ENCODE results near the gene FATE1. TPM values are rescaled to one million over a fixed set of nuclear protein-coding genes. Genes with fewer than 3 reads are reported as not detected.
"Not testable (repeated sequence)": the region's sequence is repeated elsewhere in the genome, so short reads cannot be mapped to it uniquely, and the experiment has no call there.

FATE1 gene
- total RNA-seq (2014; rRNA removed; shearing (Covaris generic)): not detected in 2 replicates
- polyA plus RNA-seq (2015; cell fraction: cytosol; rRNA removed): not detected in 2 replicates
- not detected in 2 replicates for polyA plus RNA-seq (2015; cell fraction: nucleus; rRNA removed)

- DNase-seq (ENCODE audit: low read depth): no peak
Observed at GRCh38 chrX:151715752-151716151, at the start of gene FATE1. Gene FATE1 (plus strand): TSS chrX:151716035. CDS start chrX:151716120, 85 bp downstream.

DNA sequence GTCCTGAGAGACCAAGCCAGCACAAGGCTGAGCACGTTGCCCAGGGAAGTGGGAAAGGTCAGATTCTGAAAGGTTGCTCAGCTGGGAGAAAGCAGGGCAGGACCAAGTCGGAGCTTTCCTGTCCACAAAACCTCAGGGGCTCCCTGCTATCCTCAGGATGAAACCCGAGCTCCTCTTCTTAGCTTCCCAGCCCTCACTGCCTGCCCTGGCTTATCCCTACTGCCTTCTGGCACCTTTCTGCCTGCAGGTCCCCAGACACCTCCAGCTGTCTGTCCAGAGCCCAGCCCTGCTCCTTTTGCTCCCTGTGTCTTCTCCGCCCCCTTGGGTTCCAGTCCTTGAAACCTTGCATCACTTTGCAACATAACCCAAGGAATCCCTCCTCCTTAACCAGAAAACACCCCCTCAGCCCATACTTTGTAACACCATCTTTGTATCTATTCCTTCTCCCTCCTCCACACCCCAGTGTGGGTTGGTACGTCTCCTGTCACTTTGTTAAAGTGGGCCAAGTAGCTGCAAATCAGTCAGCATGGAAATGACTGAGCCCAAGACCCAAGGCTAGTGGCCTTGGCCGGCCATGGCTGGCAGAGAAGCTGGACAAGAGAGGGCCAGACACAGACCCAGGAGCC is 40.6 kb upstream of the FATE1 start:
- DNase-seq (ENCODE audit: low read depth): no peak

DNA sequence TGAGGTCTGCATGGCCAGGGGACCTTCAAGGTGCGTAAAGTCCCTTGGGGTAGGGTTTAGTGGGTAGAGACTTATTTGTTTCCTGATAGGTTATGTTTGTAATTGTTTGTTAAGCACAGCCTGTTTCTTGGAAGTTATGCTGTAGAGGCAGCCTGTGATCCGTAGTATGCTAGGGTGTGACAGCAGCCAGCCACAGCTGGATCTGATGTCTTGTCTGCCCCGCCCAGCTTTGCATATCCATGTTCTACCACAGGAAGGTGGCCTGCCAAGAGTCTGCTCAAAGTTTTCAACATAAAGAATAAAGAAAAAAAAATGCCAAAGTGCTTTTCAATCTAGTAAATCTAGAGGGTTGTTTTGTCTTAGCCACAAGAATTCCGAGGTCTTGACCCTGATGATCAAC is 39.6 kb upstream of the FATE1 start:
- no peak for DNase-seq (ENCODE audit: low read depth)

GRCh38 chrX:151679798-151680402 is 35.9 kb upstream of the FATE1 start:
- no peak for DNase-seq (ENCODE audit: low read depth)

DNA sequence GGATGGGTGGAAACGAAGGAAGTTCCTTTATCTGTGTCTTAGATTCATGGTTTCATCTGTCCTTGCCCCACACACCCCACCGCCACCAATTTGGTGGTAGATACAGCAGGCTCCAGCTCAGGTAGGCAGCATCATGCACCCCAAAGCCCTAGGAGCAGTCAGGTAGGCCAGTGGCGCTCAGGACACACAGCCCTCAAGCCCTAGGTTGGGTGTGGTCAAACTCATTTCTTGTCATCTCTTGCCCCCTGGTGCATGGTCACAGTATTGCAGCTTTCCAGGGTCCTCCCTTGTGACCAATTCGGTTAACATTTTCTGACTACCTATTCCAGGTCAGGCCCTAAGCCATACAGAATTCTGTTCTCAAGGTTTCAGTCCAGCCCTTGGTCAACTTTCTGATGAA is 35.0 kb upstream of the FATE1 start:
- peak; percentile 33 for DNase-seq (ENCODE audit: low read depth)

DNA sequence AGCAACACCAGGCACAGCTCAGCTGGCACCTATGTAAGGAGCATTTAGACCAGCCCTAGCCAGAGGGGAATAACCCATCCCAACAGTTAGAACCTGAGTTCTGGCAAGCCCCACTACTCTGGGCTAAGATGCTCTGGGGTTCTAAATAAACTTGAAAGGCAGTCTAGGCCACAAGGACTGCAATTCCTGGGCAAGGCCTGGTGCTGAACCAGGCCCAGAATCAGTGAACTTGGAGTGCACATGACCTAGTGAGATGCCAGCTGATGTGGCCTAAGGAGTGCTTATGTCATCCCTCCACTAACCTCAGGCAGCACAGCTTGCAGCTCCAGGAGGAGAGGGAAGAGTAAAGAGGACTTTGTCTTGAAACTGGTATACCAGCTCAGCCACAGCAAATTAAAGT is 28.2 kb upstream of the FATE1 start:
- DNase-seq (ENCODE audit: low read depth): no peak

GRCh38 chrX:151688695-151689094 is 27.1 kb upstream of the FATE1 start:
- DNase-seq (ENCODE audit: low read depth): no peak

- no peak for DNase-seq (ENCODE audit: low read depth)
Observed at GRCh38 chrX:151692825-151693224, 23.0 kb upstream of the FATE1 start.

GRCh38 chrX:151694121-151694520 is 21.7 kb upstream of the FATE1 start:
- DNase-seq (ENCODE audit: low read depth): no peak

DNA sequence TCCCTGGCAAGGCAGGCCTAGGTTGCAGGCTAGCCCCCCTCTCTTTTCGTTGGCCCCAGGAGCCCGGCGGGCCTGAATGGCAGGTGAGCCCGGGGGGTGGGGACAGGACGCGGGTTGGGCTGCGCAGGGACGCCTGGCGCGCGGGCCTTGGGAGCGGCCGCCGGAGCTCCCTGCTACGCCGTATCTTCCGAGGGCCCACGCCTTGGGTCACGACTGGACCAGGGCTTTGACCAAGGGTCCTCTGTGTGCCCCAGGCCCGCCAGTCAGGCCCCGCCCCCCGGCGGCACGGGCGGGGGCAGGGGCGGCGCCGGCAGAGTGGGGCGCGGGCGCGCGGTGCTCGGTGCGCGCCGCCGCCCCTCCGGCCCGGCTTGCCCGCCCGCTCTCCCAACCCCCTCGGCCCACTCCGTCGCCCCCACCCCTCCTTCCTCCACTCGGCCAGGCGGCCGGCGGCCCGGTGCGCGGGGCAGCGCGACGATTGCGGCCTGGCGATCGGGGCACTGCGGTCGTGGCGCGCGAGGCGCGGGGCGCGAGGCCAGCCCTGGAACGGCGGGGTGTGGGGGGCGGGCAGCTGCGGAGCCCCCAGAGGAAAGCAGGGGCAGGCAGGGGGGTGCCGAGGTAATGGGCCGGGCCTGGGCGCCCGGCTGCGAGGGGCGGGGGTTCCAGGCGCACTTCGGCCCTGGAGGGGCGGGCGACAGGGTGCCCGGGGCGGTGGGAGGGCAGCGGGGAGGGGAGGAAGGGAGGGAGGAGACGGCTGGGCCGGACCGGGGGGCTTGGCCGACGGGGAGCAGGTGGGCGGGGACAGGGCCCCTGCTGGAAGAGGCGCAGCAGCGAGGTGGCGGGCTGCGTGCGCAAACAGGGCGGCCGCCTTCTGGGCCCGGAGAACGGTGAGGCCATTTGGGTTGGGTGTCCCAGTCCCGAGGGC is 20.9 kb upstream of the FATE1 start, which contains the start of gene PRRG3:
PRRG3 (plus strand) TSS at position 798 of the 922 bp plus-strand sequence. CDS start 3,357 bp downstream, outside the sequence.
- no peak for DNase-seq (ENCODE audit: low read depth)

DNA sequence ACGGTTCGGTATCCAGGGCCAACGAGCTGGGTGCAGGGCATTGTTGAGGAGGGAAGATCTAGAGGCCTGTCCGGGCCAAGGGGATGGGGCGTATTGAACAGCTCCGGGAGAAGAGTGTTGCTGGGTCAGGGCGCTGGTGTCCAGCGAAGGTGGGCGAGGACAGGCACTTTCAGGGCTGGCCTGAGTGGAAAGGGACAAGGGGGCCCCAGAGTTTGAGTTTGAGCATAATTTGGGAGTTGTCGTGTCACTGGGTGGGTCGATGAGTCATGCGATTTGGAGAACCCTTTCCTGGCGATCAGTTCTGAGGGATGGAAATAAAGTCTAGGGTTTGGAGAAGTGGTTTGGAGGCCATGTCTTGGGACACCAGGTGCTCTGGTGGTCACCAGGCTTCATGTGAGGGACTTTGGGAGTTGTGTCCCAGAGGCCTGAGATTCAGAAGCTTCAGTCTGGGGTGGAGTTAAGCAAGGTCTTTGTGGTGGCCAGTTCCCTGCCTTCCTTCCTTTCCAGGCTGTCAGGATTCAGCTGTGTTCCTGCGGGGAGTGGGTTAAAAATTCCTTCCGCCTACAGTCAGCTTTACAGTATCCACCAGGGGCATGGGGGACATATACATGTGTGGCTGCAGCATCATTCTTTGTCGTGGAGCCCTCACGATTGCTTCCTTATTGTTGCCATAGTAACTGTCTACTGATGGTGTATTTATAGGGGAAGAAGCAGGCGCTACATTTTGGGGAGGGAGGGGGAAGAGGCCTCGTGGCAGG is 20.1 kb upstream of the FATE1 start:
- DNase-seq (ENCODE audit: low read depth): no peak

GRCh38 chrX:151697082-151697481 is 18.8 kb upstream of the FATE1 start:
- DNase-seq (ENCODE audit: low read depth): not testable (repeated sequence)

GRCh38 chrX:151697522-151697921 is 18.3 kb upstream of the FATE1 start:
- DNase-seq (ENCODE audit: low read depth): peak; percentile 74

DNA sequence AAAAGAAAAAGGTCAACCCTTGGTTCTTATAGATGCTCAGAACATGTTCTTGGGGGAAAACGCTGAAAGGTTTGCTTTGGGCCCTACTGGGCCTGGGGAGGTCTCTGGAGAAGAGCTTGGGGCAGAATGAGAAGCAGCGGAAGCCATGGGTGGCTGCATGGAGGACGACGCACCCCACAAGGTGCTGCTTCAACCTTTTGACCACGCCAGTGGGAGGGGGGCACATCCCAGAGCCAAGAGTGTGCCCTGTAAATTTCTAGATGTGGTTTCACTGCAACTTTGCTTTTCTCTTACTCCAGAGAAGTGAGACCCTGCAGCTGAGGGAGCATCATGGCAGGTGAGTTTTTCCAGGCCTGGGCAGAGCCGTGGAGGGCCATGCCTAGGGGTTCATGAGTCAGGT is 17.4 kb upstream of the FATE1 start:
- DNase-seq (ENCODE audit: low read depth): no peak

GRCh38 chrX:151699746-151700145 is 16.1 kb upstream of the FATE1 start:
- no peak for DNase-seq (ENCODE audit: low read depth)

GRCh38 chrX:151700581-151700980 is 15.3 kb upstream of the FATE1 start:
- DNase-seq (ENCODE audit: low read depth): no peak

- no peak for DNase-seq (ENCODE audit: low read depth)
Observed at GRCh38 chrX:151701071-151701470, 14.8 kb upstream of the FATE1 start.

DNA sequence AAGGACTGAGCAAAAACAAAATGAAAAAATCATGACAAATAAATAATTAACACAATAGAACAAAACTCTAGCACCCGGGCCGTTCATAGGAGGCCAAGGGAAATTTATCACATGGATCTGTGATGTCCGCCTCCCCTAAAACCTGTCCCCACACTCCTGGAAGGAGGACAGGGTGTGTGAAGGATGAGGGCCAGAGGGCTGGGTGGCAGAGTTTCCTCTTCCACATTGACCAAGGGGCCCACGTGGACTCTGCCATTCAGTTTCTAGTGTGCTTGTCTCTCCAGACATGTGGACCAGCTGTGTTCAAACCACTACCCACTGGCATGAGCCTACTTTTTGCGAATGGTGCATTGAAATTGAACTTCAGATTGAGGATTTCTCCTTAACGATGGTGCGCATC is 14.3 kb upstream of the FATE1 start:
- no peak for DNase-seq (ENCODE audit: low read depth)

- DNase-seq (ENCODE audit: low read depth): no peak
Observed at GRCh38 chrX:151702026-151702714, 13.7 kb upstream of the FATE1 start.

DNA sequence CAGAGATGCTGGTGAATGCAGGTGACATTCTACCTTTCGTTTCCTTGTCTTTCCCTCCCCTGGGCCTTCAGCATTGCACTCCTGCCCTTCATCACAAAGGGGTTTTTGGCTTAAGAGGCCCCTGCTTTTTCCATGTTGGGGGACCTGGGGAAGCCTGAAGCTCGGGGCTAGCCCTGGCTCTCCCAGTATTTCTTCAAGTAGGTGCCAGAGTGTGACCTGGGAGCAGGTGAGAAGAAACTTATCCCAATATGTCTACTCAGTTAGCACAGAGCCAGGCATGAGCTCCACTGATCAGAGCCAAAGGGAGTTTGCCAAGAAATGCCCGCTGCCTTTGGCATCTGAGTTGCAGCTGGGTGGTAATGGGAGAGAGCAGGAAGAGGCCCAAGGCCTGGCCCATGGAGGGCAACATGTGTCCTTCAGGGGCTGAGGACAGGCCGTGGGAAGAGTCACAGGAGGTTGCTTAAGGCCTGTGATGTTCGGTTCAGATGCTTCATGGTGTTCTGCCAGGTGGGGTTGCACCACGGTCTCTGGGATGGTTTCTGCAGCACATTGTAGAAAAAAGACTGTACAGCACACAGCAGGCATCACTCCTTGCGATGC is 13.0 kb upstream of the FATE1 start:
- no peak for DNase-seq (ENCODE audit: low read depth)

Measured in HT1080 (cell line).